Measurements from ENCODE around the gene GALNT10. TPM values are rescaled to one million over a fixed set of nuclear protein-coding genes. Genes with fewer than 3 reads are reported as not detected.
A peak's percentile ranks its signal among the peaks of the same experiment; 100 is the strongest.

GALNT10 gene, protein sequence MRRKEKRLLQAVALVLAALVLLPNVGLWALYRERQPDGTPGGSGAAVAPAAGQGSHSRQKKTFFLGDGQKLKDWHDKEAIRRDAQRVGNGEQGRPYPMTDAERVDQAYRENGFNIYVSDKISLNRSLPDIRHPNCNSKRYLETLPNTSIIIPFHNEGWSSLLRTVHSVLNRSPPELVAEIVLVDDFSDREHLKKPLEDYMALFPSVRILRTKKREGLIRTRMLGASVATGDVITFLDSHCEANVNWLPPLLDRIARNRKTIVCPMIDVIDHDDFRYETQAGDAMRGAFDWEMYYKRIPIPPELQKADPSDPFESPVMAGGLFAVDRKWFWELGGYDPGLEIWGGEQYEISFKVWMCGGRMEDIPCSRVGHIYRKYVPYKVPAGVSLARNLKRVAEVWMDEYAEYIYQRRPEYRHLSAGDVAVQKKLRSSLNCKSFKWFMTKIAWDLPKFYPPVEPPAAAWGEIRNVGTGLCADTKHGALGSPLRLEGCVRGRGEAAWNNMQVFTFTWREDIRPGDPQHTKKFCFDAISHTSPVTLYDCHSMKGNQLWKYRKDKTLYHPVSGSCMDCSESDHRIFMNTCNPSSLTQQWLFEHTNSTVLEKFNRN
- total RNA-seq (44.3 TPM), polyA plus RNA-seq (ENCODE audit: insufficient read depth, low read depth, low replicate concordance) (13.0 TPM)
- long read RNA-seq, donor 1, full-length matches to known transcripts = 2 of 2 reads
- long read RNA-seq, donor 1, partial matches to known transcripts = 0 of 2 reads
- long read RNA-seq, donor 1, other reads (novel, unspliced or antisense) = 0 of 2 reads
- long read RNA-seq, donor 2, full-length matches to known transcripts = 3 of 3 reads
- long read RNA-seq, donor 2, partial matches to known transcripts = 0 of 3 reads
- long read RNA-seq, donor 2, other reads (novel, unspliced or antisense) = 0 of 3 reads
- long read RNA-seq, donor 3, full-length matches to known transcripts = 4 of 4 reads
- long read RNA-seq, donor 3, partial matches to known transcripts = 0 of 4 reads
- long read RNA-seq, donor 3, other reads (novel, unspliced or antisense) = 0 of 4 reads
- long read RNA-seq, donor 4, full-length matches to known transcripts = 7 of 7 reads
- long read RNA-seq, donor 4, partial matches to known transcripts = 0 of 7 reads
- long read RNA-seq, donor 4, other reads (novel, unspliced or antisense) = 0 of 7 reads
- long read RNA-seq, donor 5 = 0 reads
- long read RNA-seq, donor 6 = 0 reads
- long read RNA-seq, donor 7, full-length matches to known transcripts = 5 of 30 reads
- long read RNA-seq, donor 7, partial matches to known transcripts = 15 of 30 reads
- long read RNA-seq, donor 7, other reads (novel, unspliced or antisense) = 10 of 30 reads
- long read RNA-seq, donor 8, full-length matches to known transcripts = 1 of 1 reads
- long read RNA-seq, donor 8, partial matches to known transcripts = 0 of 1 reads
- long read RNA-seq, donor 8, other reads (novel, unspliced or antisense) = 0 of 1 reads
- long read RNA-seq, donor 9 = 0 reads
- long read RNA-seq, donor 10, full-length matches to known transcripts = 2 of 2 reads
- long read RNA-seq, donor 10, partial matches to known transcripts = 0 of 2 reads
- long read RNA-seq, donor 10, other reads (novel, unspliced or antisense) = 0 of 2 reads

DNA sequence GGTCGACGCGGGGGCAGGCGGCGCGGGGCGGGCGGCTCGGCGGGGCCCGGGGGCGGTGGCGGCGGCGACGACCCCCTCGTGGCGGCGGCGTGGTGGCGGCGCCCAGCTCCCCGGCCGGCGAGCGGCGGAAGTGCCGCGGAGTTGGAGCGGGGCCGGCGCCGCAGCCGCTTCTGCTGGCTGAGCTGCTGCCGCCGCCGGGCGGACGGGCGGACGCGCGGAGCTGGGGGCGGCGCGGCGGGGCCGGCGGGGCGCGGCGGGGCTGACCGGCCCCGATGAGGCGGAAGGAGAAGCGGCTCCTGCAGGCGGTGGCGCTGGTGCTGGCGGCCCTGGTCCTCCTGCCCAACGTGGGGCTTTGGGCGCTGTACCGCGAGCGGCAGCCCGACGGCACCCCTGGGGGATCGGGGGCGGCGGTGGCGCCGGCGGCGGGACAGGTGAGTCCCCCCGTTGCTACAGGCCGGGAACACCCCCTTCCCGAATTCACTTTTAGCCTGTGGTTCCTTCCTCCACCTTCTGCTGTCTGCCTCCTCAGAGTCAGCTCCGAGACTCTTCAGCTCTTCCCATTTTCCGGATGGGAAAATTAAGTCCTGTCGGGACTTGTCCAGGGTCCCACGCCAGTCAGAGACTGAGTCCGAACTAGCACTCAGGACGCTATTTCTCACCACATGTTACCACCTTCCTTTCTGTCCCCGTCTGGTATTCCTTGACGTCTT lies at the start of gene GALNT10:
Gene GALNT10, plus strand, starts transcription at position 139 of the 710 bp plus-strand sequence. Its CDS starts 134 bp downstream, at position 273.
- FAIRE-seq (no peak), DNase-seq (peak; percentile 61 to 89 (median 82))
- H3K4me3 ChIP-seq (ENCODE audit: low read length in 3 of 3) = peak within 1 kb of the TSS; percentile 66 to 84 (median 70)
- no peak for TF ChIP-seq CTCF (IDR thresholded peaks at IDR 0.05; ENCODE audit: borderline replicate concordance, extremely low read depth, insufficient read depth)
- H3K27me3 ChIP-seq (ENCODE audit: control insufficient read depth, insufficient read depth, low read length) = peaks cover 2% of the 10 kb centered on the region
- H3K36me3 ChIP-seq (ENCODE audit: control insufficient read depth in 2 of 3, insufficient read depth in 3 of 3, low read length in 3 of 3) = no peaks in the 10 kb centered on the region
- H3K9me3 ChIP-seq (ENCODE audit: control insufficient read depth in 2 of 3, insufficient read depth in 1 of 3, low read length in 3 of 3) = no peaks in the 10 kb centered on the region
- peaks cover 0 to 15% (median 5%) of the 10 kb centered on the region in 3 donors for H3K4me1 ChIP-seq (ENCODE audit: control insufficient read depth in 2 of 3, insufficient read depth in 2 of 3, low read depth in 1 of 3, low read length in 3 of 3)
- peak within 1 kb of the TSS in 1 of 2 donors; percentile 64 for H3K27ac ChIP-seq (ENCODE audit: low read depth in 2 of 2, low read length in 2 of 2)
- peak within 1 kb of the TSS; percentile 31 to 81 (median 70) for H3K9ac ChIP-seq (ENCODE audit: low read length in 3 of 3)
- intact Hi-C loops (cut with DNase I) = no loop called here

DNA sequence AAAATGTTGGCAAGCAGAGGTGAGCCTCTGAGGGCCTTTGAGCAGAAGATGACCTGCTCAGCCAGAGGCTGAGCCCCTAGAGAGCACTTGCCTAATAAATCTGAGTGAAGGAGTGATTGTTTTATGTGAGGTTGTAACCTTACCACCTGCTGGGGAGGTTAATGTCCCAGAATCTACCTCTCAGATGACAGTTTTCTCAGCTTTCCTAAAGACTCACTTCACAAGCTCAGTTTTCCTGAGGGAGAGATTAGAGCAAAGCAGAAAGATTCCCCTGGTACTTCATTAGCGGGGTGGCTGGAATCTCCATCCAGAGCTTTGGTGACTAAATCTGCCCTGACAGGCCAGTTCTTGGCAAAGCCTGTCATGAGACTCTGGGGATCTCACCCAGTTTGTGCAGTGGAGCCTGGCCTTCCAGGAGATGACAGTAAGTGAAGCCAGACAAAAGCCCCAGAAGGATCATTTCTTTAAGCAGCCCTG lies 48.8 kb upstream of the GALNT10 start:
- Histone ChIP-seq H3K27ac (ENCODE audit: low read depth in 2 of 2, low read length in 2 of 2) (no peak overlapping the region), H3K9ac (ENCODE audit: low read length in 3 of 3) (no peak overlapping the region), H3K27me3 (ENCODE audit: control insufficient read depth, insufficient read depth, low read length) (no peaks in the 10 kb centered on the region), H3K4me3 (ENCODE audit: low read length in 3 of 3) (no peak overlapping the region), H3K36me3 (ENCODE audit: control insufficient read depth in 2 of 3, insufficient read depth in 3 of 3, low read length in 3 of 3) (no peaks in the 10 kb centered on the region), H3K9me3 (ENCODE audit: control insufficient read depth in 2 of 3, insufficient read depth in 1 of 3, low read length in 3 of 3) (no peaks in the 10 kb centered on the region), H3K4me1 (ENCODE audit: control insufficient read depth in 2 of 3, insufficient read depth in 2 of 3, low read depth in 1 of 3, low read length in 3 of 3) (no peaks in the 10 kb centered on the region)
- FAIRE-seq (no peak), DNase-seq (peak in 3 of 5 donors; percentile 68 to 91 (median 82))
- intact Hi-C loops (cut with DNase I) = no loop called here
- TF ChIP-seq CTCF (IDR thresholded peaks at IDR 0.05; ENCODE audit: borderline replicate concordance, extremely low read depth, insufficient read depth) = no peak
